HL-60 (cell line): ENCODE data around the gene TLL2.

Source experiments
- CTCF ChIP-seq: IDR thresholded peaks from one replicate; pipeline ENCODE4 v1.5.1; 2011; ENCODE audit warnings: low read length, control low read depth, inconsistent platforms; ENCODE audit not compliant: insufficient read depth
- GABPA ChIP-seq: IDR thresholded peaks from 2 replicates; pipeline ENCODE4 v1.6.1; 2012; ENCODE audit warnings: low read depth
- POLR2AphosphoS5 ChIP-seq: IDR thresholded peaks from 2 replicates; pipeline ENCODE4 v1.6.1; 2012; ENCODE audit warnings: low read depth
- SPI1 ChIP-seq: IDR thresholded peaks from 2 replicates; pipeline ENCODE4 v1.6.1; 2012; ENCODE audit warnings: low read depth, mild to moderate bottlenecking, borderline replicate concordance
- TF ChIP-seq, protein P1 (sequence below): IDR thresholded peaks from 2 replicates; pipeline ENCODE4 v1.6.1; 2012; ENCODE audit warnings: low read depth; ENCODE audit not compliant: insufficient replicate concordance

DNA sequence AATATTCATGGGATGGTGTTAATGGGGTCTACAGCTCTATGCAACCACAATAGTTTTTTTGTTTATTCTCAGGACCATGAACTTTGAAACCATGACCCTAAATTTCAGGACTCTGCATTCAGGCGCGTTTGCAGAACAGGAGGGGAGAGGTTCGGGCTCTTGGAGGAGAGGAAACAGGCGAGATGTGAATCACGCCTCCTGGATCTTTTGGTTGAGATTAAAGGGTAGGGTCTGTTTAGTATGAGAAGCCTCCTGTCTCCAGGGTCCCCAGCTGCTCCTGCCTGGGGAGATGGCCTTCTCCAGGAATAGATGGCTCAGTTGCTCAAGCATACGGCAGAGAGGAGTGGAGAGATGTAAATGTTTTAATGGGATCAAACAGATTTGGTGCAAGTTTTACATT lies 18.2 kb downstream of the TLL2 start:
- TF ChIP-seq CTCF (no peak), SPI1 (no peak), POLR2AphosphoS5 (no peak), GABPA (no peak)
- TF ChIP-seq, protein P1, sequence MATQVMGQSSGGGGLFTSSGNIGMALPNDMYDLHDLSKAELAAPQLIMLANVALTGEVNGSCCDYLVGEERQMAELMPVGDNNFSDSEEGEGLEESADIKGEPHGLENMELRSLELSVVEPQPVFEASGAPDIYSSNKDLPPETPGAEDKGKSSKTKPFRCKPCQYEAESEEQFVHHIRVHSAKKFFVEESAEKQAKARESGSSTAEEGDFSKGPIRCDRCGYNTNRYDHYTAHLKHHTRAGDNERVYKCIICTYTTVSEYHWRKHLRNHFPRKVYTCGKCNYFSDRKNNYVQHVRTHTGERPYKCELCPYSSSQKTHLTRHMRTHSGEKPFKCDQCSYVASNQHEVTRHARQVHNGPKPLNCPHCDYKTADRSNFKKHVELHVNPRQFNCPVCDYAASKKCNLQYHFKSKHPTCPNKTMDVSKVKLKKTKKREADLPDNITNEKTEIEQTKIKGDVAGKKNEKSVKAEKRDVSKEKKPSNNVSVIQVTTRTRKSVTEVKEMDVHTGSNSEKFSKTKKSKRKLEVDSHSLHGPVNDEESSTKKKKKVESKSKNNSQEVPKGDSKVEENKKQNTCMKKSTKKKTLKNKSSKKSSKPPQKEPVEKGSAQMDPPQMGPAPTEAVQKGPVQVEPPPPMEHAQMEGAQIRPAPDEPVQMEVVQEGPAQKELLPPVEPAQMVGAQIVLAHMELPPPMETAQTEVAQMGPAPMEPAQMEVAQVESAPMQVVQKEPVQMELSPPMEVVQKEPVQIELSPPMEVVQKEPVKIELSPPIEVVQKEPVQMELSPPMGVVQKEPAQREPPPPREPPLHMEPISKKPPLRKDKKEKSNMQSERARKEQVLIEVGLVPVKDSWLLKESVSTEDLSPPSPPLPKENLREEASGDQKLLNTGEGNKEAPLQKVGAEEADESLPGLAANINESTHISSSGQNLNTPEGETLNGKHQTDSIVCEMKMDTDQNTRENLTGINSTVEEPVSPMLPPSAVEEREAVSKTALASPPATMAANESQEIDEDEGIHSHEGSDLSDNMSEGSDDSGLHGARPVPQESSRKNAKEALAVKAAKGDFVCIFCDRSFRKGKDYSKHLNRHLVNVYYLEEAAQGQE, result no peak
